ENCODE data around the gene C16orf74. TPM values are rescaled to one million over a fixed set of nuclear protein-coding genes. Genes with fewer than 3 reads are reported as not detected.

C16orf74 gene
- total and polyA plus RNA-seq, 7 experiments from 2014 or later: 0.99 to 19.8 (median 13.1) TPM

GRCh38 chr16:85707528-85708095 is 43.3 kb downstream of the C16orf74 start:
- no peak overlapping the region for H3K27ac ChIP-seq (ENCODE audit: low read depth, low read length)
- DNase-seq (no peak), ATAC-seq (no peak)
- H3K36me3 ChIP-seq (ENCODE audit: control insufficient read depth in 2 of 3, insufficient read depth in 3 of 3, low read length in 3 of 3): no peaks in the 10 kb centered on the region
- intact Hi-C loops (cut with micrococcal nuclease): no loop called here
- H3K27me3 ChIP-seq (ENCODE audit: control insufficient read depth in 2 of 2, insufficient read depth in 2 of 2, low read length in 2 of 2): no peaks in the 10 kb centered on the region
- H3K4me1 ChIP-seq (ENCODE audit: control insufficient read depth in 2 of 2, insufficient read depth in 2 of 2, low read length in 2 of 2): no peaks in the 10 kb centered on the region
- Mint-ChIP-seq H3K27me3 (no peaks in the 10 kb centered on the region), H3K36me3 (peaks cover 0 to 19% (median 7%) of the 10 kb centered on the region in 5 donors), H3K4me1 (peaks cover 0 to 6% (median 0%) of the 10 kb centered on the region in 7 donors), H3K4me3 (no peak overlapping the region), H3K27ac (no peak overlapping the region), H3K9me3 (peaks cover 0 to 8% (median 4%) of the 10 kb centered on the region in 11 donors)
- no peak overlapping the region for H3K4me3 ChIP-seq (ENCODE audit: low read length)
- ChIA-PET CTCF (no interaction called here), POLR2A (no interaction called here)
- peaks cover 0 to 5% (median 0%) of the 10 kb centered on the region in 3 experiments for H3K9me3 ChIP-seq (ENCODE audit: control insufficient read depth in 2 of 3, low read length in 3 of 3)

GRCh38 chr16:85706449-85707034 is 44.4 kb downstream of the C16orf74 start:
- POLR2A ChIA-PET: no interaction called here
- no peak overlapping the region for H3K27ac Mint-ChIP-seq
- intact Hi-C loops (cut with micrococcal nuclease): no loop called here
- Histone ChIP-seq H3K36me3 (ENCODE audit: control insufficient read depth in 2 of 3, insufficient read depth in 3 of 3, low read length in 3 of 3) (no peaks in the 10 kb centered on the region), H3K9me3 (ENCODE audit: control insufficient read depth in 2 of 3, low read length in 3 of 3) (peaks cover 0 to 6% (median 0%) of the 10 kb centered on the region in 3 experiments), H3K27ac (ENCODE audit: low read depth, low read length) (no peak overlapping the region), H3K4me3 (ENCODE audit: low read length) (no peak overlapping the region), H3K27me3 (ENCODE audit: control insufficient read depth in 2 of 2, insufficient read depth in 2 of 2, low read length in 2 of 2) (no peaks in the 10 kb centered on the region), H3K4me1 (ENCODE audit: control insufficient read depth in 2 of 2, insufficient read depth in 2 of 2, low read length in 2 of 2) (no peaks in the 10 kb centered on the region)
- ATAC-seq (peak; percentile 20), DNase-seq (no peak)
- CTCF ChIA-PET: no interaction called here
- H3K27me3 Mint-ChIP-seq: no peaks in the 10 kb centered on the region
- peaks cover 0 to 6% (median 0%) of the 10 kb centered on the region in 7 donors for H3K4me1 Mint-ChIP-seq
- H3K36me3 Mint-ChIP-seq: peaks cover 0 to 10% (median 0%) of the 10 kb centered on the region in 5 donors
- no peak overlapping the region for H3K4me3 Mint-ChIP-seq
- peaks cover 0 to 3% (median 0%) of the 10 kb centered on the region in 11 donors for H3K9me3 Mint-ChIP-seq

- intact Hi-C loops (cut with micrococcal nuclease): no loop called here
- POLR2A ChIA-PET: no interaction called here
Measured at GRCh38 chr16:85704900-85705846, 45.7 kb downstream of the C16orf74 start.

GRCh38 chr16:85704011-85704410 is 46.9 kb downstream of the C16orf74 start:
- POLR2A ChIA-PET: no interaction called here
- Mint-ChIP-seq H3K36me3 (peaks cover 0 to 4% (median 0%) of the 10 kb centered on the region in 5 donors), H3K4me3 (no peak overlapping the region), H3K27me3 (no peaks in the 10 kb centered on the region), H3K9me3 (peaks cover 0 to 7% (median 0%) of the 10 kb centered on the region in 11 donors), H3K4me1 (peaks cover 0 to 2% (median 0%) of the 10 kb centered on the region in 7 donors), H3K27ac (no peak overlapping the region)
- Histone ChIP-seq H3K9me3 (ENCODE audit: control insufficient read depth in 2 of 3, low read length in 3 of 3) (peaks cover 0 to 10% (median 0%) of the 10 kb centered on the region in 3 experiments), H3K4me1 (ENCODE audit: control insufficient read depth in 2 of 2, insufficient read depth in 2 of 2, low read length in 2 of 2) (no peaks in the 10 kb centered on the region), H3K27ac (ENCODE audit: low read depth, low read length) (no peak overlapping the region), H3K4me3 (ENCODE audit: low read length) (no peak overlapping the region), H3K27me3 (ENCODE audit: control insufficient read depth in 2 of 2, insufficient read depth in 2 of 2, low read length in 2 of 2) (no peaks in the 10 kb centered on the region), H3K36me3 (ENCODE audit: control insufficient read depth in 2 of 3, insufficient read depth in 3 of 3, low read length in 3 of 3) (no peaks in the 10 kb centered on the region)
- intact Hi-C loops (cut with micrococcal nuclease): no loop called here
- ATAC-seq (no peak), DNase-seq (no peak)
- CTCF ChIA-PET: no interaction called here

More at GRCh38 chr16:85704900-85705846, 45.7 kb downstream of the C16orf74 start:
- ATAC-seq: no peak
- Histone ChIP-seq H3K9me3 (ENCODE audit: control insufficient read depth in 2 of 3, low read length in 3 of 3) (peaks cover 0 to 10% (median 0%) of the 10 kb centered on the region in 3 experiments), H3K27ac (ENCODE audit: low read depth, low read length) (no peak overlapping the region), H3K4me1 (ENCODE audit: control insufficient read depth in 2 of 2, insufficient read depth in 2 of 2, low read length in 2 of 2) (no peaks in the 10 kb centered on the region), H3K27me3 (ENCODE audit: control insufficient read depth in 2 of 2, insufficient read depth in 2 of 2, low read length in 2 of 2) (no peaks in the 10 kb centered on the region), H3K4me3 (ENCODE audit: low read length) (no peak overlapping the region), H3K36me3 (ENCODE audit: control insufficient read depth in 2 of 3, insufficient read depth in 3 of 3, low read length in 3 of 3) (no peaks in the 10 kb centered on the region)
- peaks cover 0 to 4% (median 0%) of the 10 kb centered on the region in 5 donors for H3K36me3 Mint-ChIP-seq
- no peaks in the 10 kb centered on the region for H3K27me3 Mint-ChIP-seq
- CTCF ChIA-PET: no interaction called here
- no peak overlapping the region for H3K27ac Mint-ChIP-seq
- H3K9me3 Mint-ChIP-seq: peaks cover 0 to 7% (median 0%) of the 10 kb centered on the region in 11 donors
- no peak overlapping the region for H3K4me3 Mint-ChIP-seq
- peaks cover 0 to 2% (median 0%) of the 10 kb centered on the region in 7 donors for H3K4me1 Mint-ChIP-seq
- DNase-seq: no peak

GRCh38 chr16:85699628-85700027 is 51.3 kb downstream of the C16orf74 start:
- Histone ChIP-seq H3K4me1 (ENCODE audit: control insufficient read depth in 2 of 2, insufficient read depth in 2 of 2, low read length in 2 of 2) (no peaks in the 10 kb centered on the region), H3K27ac (ENCODE audit: low read depth, low read length) (no peak overlapping the region), H3K36me3 (ENCODE audit: control insufficient read depth in 2 of 3, insufficient read depth in 3 of 3, low read length in 3 of 3) (no peaks in the 10 kb centered on the region), H3K9me3 (ENCODE audit: control insufficient read depth in 2 of 3, low read length in 3 of 3) (peaks cover 0 to 10% (median 0%) of the 10 kb centered on the region in 3 experiments), H3K27me3 (ENCODE audit: control insufficient read depth in 2 of 2, insufficient read depth in 2 of 2, low read length in 2 of 2) (no peaks in the 10 kb centered on the region), H3K4me3 (ENCODE audit: low read length) (no peak overlapping the region)
- no peak for DNase-seq
- Mint-ChIP-seq H3K36me3 (no peaks in the 10 kb centered on the region), H3K4me3 (no peak overlapping the region), H3K9me3 (peaks cover 0 to 7% (median 0%) of the 10 kb centered on the region in 11 donors), H3K27me3 (peaks cover 0 to 7% (median 0%) of the 10 kb centered on the region in 5 donors), H3K4me1 (peaks cover 0 to 2% (median 0%) of the 10 kb centered on the region in 7 donors), H3K27ac (no peak overlapping the region)
- CTCF ChIA-PET: no interaction called here
- POLR2A ChIA-PET: no interaction called here
- no peak for ATAC-seq
- intact Hi-C loops (cut with micrococcal nuclease): no loop called here

- ChIA-PET CTCF (no interaction called here), POLR2A (no interaction called here)
- H3K27ac ChIP-seq (ENCODE audit: low read depth, low read length): no peak overlapping the region
- ATAC-seq: no peak
- no peaks in the 10 kb centered on the region for H3K4me1 ChIP-seq (ENCODE audit: control insufficient read depth in 2 of 2, insufficient read depth in 2 of 2, low read length in 2 of 2)
- H3K36me3 ChIP-seq (ENCODE audit: control insufficient read depth in 2 of 3, insufficient read depth in 3 of 3, low read length in 3 of 3): no peaks in the 10 kb centered on the region
- Mint-ChIP-seq H3K36me3 (no peaks in the 10 kb centered on the region), H3K4me1 (peaks cover 0 to 2% (median 0%) of the 10 kb centered on the region in 7 donors), H3K4me3 (no peak overlapping the region), H3K27ac (no peak overlapping the region), H3K27me3 (peaks cover 0 to 7% (median 0%) of the 10 kb centered on the region in 5 donors), H3K9me3 (peaks cover 0 to 7% (median 0%) of the 10 kb centered on the region in 11 donors)
- H3K27me3 ChIP-seq (ENCODE audit: control insufficient read depth in 2 of 2, insufficient read depth in 2 of 2, low read length in 2 of 2): no peaks in the 10 kb centered on the region
- no peak overlapping the region for H3K4me3 ChIP-seq (ENCODE audit: low read length)
- DNase-seq: no peak
- peaks cover 0 to 10% (median 0%) of the 10 kb centered on the region in 3 experiments for H3K9me3 ChIP-seq (ENCODE audit: control insufficient read depth in 2 of 3, low read length in 3 of 3)
- intact Hi-C loops (cut with micrococcal nuclease): no loop called here
Measured at GRCh38 chr16:85698935-85699558, 51.8 kb downstream of the C16orf74 start.

Data from naive thymus-derived CD4-positive, alpha-beta T cell (primary cell).